CD8-positive, alpha-beta memory T cell (primary cell): Measurements from ENCODE around the gene MTCP1. TPM values are rescaled to one million over a fixed set of nuclear protein-coding genes. Genes with fewer than 3 reads are reported as not detected.

Experiments
- CTCF ChIA-PET: fragments of 350-600 bp; sonication (Branson Sonifier 250); formaldehyde crosslinking; loops from one replicate; lab custom pipeline; 2021; ENCODE audit warnings: antibody characterized with exemption; lab: Charles Lee
- POLR2A ChIA-PET: fragments of 350-600 bp; sonication (Branson Sonifier 250); formaldehyde crosslinking; loops from one replicate; lab custom pipeline; 2021; ENCODE audit warnings: antibody characterized with exemption; lab: Charles Lee
- DNase-seq, 5 donors: peaks; one replicate each; pipeline versions ENCODE4 v3.0.0 to v3.0.0-alpha.2; 2020 to 2022; ENCODE audit warnings: mixed read lengths in 1 of 5
- H3K27ac ChIP-seq: one replicate; pipeline ENCODE4 v1.7.0; 2013; ENCODE audit warnings: low read depth, mild to moderate bottlenecking, low read length, moderate library complexity
- H3K27me3 ChIP-seq: 2 replicates; pipeline ENCODE4 v1.7.0; 2013; ENCODE audit warnings: low read length, mild to moderate bottlenecking; ENCODE audit not compliant: insufficient read depth, poor library complexity, severe bottlenecking
- H3K36me3 ChIP-seq: 2 replicates; pipeline ENCODE4 v1.7.0; 2013; ENCODE audit warnings: mild to moderate bottlenecking, low read length, moderate library complexity; ENCODE audit not compliant: insufficient read depth
- H3K4me1 ChIP-seq: 2 replicates; pipeline ENCODE4 v1.7.0; 2013; ENCODE audit warnings: mild to moderate bottlenecking, low read length, moderate library complexity; ENCODE audit not compliant: insufficient read depth
- H3K4me3 ChIP-seq: 2 replicates; pipeline ENCODE4 v1.7.0; 2013; ENCODE audit warnings: mild to moderate bottlenecking, low read length
- H3K9me3 ChIP-seq: 2 replicates; pipeline ENCODE4 v1.7.0; 2013; ENCODE audit warnings: mild to moderate bottlenecking, low read length
- H3K27ac Mint-ChIP-seq, 8 donors: one replicate each; pipeline ENCODE4 v1.8.0; 2020 to 2021; ENCODE audit warnings: mixed read lengths in 8 of 8, mild to moderate bottlenecking in 6 of 8, inconsistent platforms in 3 of 8, moderate library complexity in 3 of 8
- H3K27me3 Mint-ChIP-seq, 2 donors: one replicate each; pipeline ENCODE4 v1.8.0; 2020 to 2021; ENCODE audit warnings: mixed read lengths in 2 of 2, mild to moderate bottlenecking in 1 of 2, moderate library complexity in 1 of 2
- H3K36me3 Mint-ChIP-seq, 3 donors: one replicate each; pipeline ENCODE4 v1.8.0; 2020 to 2021; ENCODE audit warnings: mixed read lengths in 3 of 3, inconsistent platforms in 1 of 3, mild to moderate bottlenecking in 1 of 3
- H3K4me1 Mint-ChIP-seq, 3 donors: one replicate each; pipeline ENCODE4 v1.8.0; 2020 to 2021; ENCODE audit warnings: mixed read lengths in 3 of 3, inconsistent platforms in 1 of 3, mild to moderate bottlenecking in 1 of 3
- H3K4me3 Mint-ChIP-seq, 7 donors: one replicate each; pipeline ENCODE4 v1.8.0; 2020 to 2021; ENCODE audit warnings: mixed read lengths in 7 of 7, mild to moderate bottlenecking in 6 of 7, moderate library complexity in 4 of 7, inconsistent platforms in 2 of 7
- H3K9me3 Mint-ChIP-seq, 5 donors: one replicate each; pipeline ENCODE4 v1.8.0; 2020 to 2022; ENCODE audit warnings: mixed read lengths in 5 of 5, mild to moderate bottlenecking in 3 of 5, moderate library complexity in 2 of 5, inconsistent platforms in 1 of 5
- polyA plus RNA-seq: library from polyadenylated mRNA; unstranded; fragments of 300-500 nt; fragmentation: Illumina TruSeq; gene quantifications from one replicate; pipeline ENCODE4 v1.2.3, GENCODE V29; 2021
- total RNA-seq, 2 experiments: library from RNA; stranded (reverse); gene quantifications; one replicate each; pipeline ENCODE4 v1.2.3, GENCODE V29; 2021

MTCP1 gene
- total and polyA plus RNA-seq, 3 experiments from 2014 or later = 21.8 to 24.2 (median 22.6) TPM

DNA sequence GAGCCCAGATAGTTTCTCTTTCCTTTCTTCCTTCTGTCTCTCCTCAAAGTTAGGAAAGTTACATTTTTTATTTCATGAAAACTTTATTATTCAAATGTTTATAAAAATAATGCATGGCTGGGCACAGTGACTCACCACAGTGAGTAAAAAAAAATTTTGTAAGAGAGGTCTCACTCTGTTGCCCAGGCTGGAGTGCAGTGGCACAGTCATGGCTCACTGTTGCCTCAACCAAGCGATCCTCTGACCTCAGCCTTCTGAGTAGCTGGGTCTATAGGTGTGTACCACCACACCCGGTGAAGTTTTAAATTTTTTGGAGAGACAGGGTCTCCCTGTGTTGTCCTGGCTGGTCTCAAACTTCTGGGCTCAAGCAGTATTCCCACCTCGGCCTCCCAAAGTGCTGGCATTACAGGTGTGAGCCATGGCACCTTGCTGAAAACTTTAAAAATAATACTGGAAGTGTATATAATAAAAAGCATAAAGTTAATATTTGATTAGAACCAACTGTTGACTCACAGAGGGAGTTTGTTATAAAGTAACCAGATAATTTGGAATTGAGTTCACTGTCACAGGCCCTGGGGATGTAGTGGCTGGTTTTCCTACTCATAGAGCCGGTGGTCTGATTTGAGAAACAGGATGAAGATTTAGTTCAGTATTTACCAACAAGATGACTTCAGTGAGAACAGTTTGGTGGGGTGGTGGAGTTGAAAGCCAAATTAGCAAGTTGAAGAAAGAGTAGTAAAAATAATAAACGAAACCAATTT lies 18.0 kb downstream of the MTCP1 start:
- peak overlapping the region in 4 of 8 donors; percentile 6 to 58 (median 30) for H3K27ac Mint-ChIP-seq
- H3K4me3 Mint-ChIP-seq = no peak overlapping the region
- Histone ChIP-seq H3K27me3 (no peaks in the 10 kb centered on the region), H3K36me3 (no peaks in the 10 kb centered on the region), H3K4me3 (no peak overlapping the region), H3K9me3 (no peaks in the 10 kb centered on the region), H3K4me1 (peaks cover 9% of the 10 kb centered on the region), H3K27ac (no peak overlapping the region)
- H3K9me3 Mint-ChIP-seq = no peaks in the 10 kb centered on the region
- ChIA-PET CTCF (interaction anchor here (1.3 kb wide), 1 partner anchor 73 kb away, joined by 3 read pairs; no protein-coding TSS in a partner anchor), POLR2A (no interaction called here)
- peaks cover 0 to 44% (median 1%) of the 10 kb centered on the region in 3 donors for H3K36me3 Mint-ChIP-seq
- H3K27me3 Mint-ChIP-seq = no peaks in the 10 kb centered on the region
- peaks cover 16 to 35% (median 30%) of the 10 kb centered on the region in 3 donors for H3K4me1 Mint-ChIP-seq
- DNase-seq = no peak

DNA sequence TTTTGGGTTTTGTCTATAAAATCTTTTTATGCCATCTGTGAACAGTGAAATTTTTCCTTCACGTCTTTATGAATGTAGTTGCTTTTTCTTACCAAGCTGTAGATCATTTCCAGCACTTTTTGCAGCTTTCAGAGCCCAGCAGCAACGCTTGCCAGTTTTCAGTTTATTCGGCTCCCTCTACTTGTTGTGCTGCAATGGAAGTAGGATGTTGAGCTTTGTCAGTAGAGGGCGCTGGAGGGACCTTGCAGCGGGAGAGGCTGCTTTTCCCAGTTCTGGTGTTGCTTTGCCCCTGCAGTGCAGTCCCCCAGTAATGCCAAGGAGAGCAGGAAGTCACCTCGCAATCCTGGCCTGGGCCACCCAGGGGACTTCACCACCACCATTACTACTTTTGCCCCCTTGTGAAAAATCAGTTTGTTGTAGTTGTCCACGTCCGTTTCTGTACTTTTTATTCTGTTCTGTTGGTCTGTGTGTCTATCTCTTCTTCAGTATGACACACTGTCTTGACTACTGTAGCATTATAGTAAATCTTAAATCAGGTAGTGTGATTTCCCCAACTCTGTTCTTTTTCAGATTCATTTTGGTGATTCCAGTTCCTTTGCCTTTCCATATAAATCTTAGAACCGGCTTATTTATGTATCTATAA lies 21.8 kb downstream of the MTCP1 start:
- Mint-ChIP-seq H3K27ac (peak overlapping the region in 6 of 8 donors; percentile 2 to 74 (median 34)), H3K36me3 (peaks cover 0 to 66% (median 1%) of the 10 kb centered on the region in 3 donors), H3K4me3 (peak overlapping the region in 1 of 7 donors; percentile 33), H3K9me3 (no peaks in the 10 kb centered on the region), H3K27me3 (peaks cover 0 to 1% of the 10 kb centered on the region in 2 donors), H3K4me1 (peaks cover 5 to 26% (median 11%) of the 10 kb centered on the region in 3 donors)
- DNase-seq = peak; percentile 5 to 58 (median 33)
- H3K36me3 ChIP-seq = no peaks in the 10 kb centered on the region
- CTCF ChIA-PET = interaction anchor here (0.9 kb wide), 2 partner anchors 13 to 17 kb away, joined by 4 read pairs; no protein-coding TSS in a partner anchor
- H3K4me3 ChIP-seq = no peak overlapping the region
- no peaks in the 10 kb centered on the region for H3K9me3 ChIP-seq
- POLR2A ChIA-PET = no interaction called here
- H3K27ac ChIP-seq = no peak overlapping the region
- H3K27me3 ChIP-seq = no peaks in the 10 kb centered on the region
- no peaks in the 10 kb centered on the region for H3K4me1 ChIP-seq

GRCh38 chrX:155046811-155047528 lies 24.0 kb downstream of the MTCP1 start:
- Histone ChIP-seq H3K36me3 (no peaks in the 10 kb centered on the region), H3K9me3 (no peaks in the 10 kb centered on the region), H3K27me3 (no peaks in the 10 kb centered on the region), H3K4me1 (no peaks in the 10 kb centered on the region), H3K4me3 (no peak overlapping the region), H3K27ac (no peak overlapping the region)
- Mint-ChIP-seq H3K27ac (peak overlapping the region in 1 of 8 donors; percentile 10), H3K9me3 (no peaks in the 10 kb centered on the region), H3K36me3 (peaks cover 0 to 59% (median 0%) of the 10 kb centered on the region in 3 donors), H3K4me1 (peaks cover 7 to 29% (median 14%) of the 10 kb centered on the region in 3 donors), H3K27me3 (peaks cover 0 to 1% of the 10 kb centered on the region in 2 donors), H3K4me3 (no peak overlapping the region)
- POLR2A ChIA-PET = no interaction called here
- no peak for DNase-seq
- CTCF ChIA-PET = no interaction called here

DNA sequence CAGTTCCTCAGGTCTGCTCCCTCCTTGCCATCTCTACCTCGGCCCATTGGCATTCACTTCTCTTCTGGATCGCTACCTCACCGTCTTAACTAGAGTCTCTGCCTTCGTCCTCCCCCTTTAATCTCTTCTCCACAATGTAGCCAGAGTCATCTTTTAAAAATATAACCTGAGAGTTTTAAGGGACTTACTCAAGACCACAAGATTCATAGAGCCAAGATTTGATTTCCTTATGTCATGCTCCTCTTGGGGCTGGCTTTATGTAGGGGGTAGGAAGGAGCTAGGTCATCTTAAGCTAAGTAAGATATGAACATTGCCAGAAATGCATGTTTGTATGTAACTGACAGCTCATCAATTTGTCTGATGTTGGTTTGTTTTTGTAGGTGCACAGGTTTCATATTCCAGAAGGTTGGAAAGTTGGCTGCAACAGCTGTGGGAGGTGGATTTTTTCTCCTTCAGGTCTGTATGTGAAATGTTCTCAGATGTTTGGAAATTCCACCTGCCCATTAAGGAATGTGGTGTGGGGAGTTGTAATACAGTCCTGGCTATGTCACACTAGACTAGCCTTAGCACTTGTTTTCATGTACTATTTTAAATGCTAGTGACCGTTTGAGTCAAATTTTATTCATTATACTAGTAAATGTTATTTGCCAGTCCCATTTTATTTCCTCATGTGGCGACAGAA lies 24.7 kb downstream of the MTCP1 start:
- Mint-ChIP-seq H3K27me3 (peaks cover 0 to 1% of the 10 kb centered on the region in 2 donors), H3K9me3 (no peaks in the 10 kb centered on the region), H3K36me3 (peaks cover 0 to 53% (median 0%) of the 10 kb centered on the region in 3 donors), H3K4me3 (no peak overlapping the region), H3K4me1 (peaks cover 7 to 31% (median 14%) of the 10 kb centered on the region in 3 donors), H3K27ac (peak overlapping the region in 1 of 8 donors; percentile 47)
- Histone ChIP-seq H3K9me3 (no peaks in the 10 kb centered on the region), H3K4me3 (no peak overlapping the region), H3K4me1 (no peaks in the 10 kb centered on the region), H3K27ac (no peak overlapping the region), H3K36me3 (no peaks in the 10 kb centered on the region), H3K27me3 (no peaks in the 10 kb centered on the region)
- CTCF ChIA-PET = no interaction called here
- POLR2A ChIA-PET = no interaction called here
- no peak for DNase-seq

GRCh38 chrX:155035688-155036087 lies 35.2 kb downstream of the MTCP1 start:
- H3K27me3 ChIP-seq = no peaks in the 10 kb centered on the region
- ChIA-PET CTCF (no interaction called here), POLR2A (no interaction called here)
- H3K27ac Mint-ChIP-seq = no peak overlapping the region
- DNase-seq = no peak
- H3K4me1 ChIP-seq = no peaks in the 10 kb centered on the region
- no peak overlapping the region for H3K27ac ChIP-seq
- peaks cover 0 to 2% of the 10 kb centered on the region in 2 donors for H3K27me3 Mint-ChIP-seq
- peaks cover 8% of the 10 kb centered on the region for H3K36me3 ChIP-seq
- peaks cover 4 to 55% (median 17%) of the 10 kb centered on the region in 3 donors for H3K36me3 Mint-ChIP-seq
- H3K4me3 ChIP-seq = no peak overlapping the region
- no peak overlapping the region for H3K4me3 Mint-ChIP-seq
- H3K4me1 Mint-ChIP-seq = peaks cover 12 to 45% (median 33%) of the 10 kb centered on the region in 3 donors
- H3K9me3 Mint-ChIP-seq = peaks cover 0 to 5% (median 3%) of the 10 kb centered on the region in 5 donors
- H3K9me3 ChIP-seq = no peaks in the 10 kb centered on the region

DNA sequence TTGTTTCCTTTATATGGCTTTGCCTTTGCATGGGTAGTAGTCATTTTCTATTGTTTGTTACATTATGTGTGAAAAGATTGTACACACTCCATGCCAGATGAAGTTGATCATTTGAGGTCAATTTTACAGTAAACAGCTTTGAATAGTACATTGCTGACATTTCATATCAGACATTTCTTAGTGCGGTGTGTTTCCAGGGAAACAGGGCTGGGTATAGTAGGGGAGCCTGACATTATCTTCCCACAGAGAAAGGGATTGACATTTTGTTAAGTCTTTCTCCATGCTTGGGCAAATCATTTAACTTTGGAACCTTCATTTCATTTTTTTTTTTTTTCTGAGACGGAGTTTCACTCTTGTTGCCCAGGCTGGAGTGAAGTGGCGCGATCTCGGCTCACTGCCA lies 39.3 kb downstream of the MTCP1 start:
- no peak overlapping the region for H3K4me3 ChIP-seq
- DNase-seq = no peak
- Mint-ChIP-seq H3K4me3 (no peak overlapping the region), H3K27ac (peak overlapping the region in 1 of 8 donors; percentile 5), H3K36me3 (peaks cover 4 to 34% (median 13%) of the 10 kb centered on the region in 3 donors), H3K4me1 (peaks cover 20 to 43% (median 21%) of the 10 kb centered on the region in 3 donors), H3K27me3 (peaks cover 0 to 6% of the 10 kb centered on the region in 2 donors), H3K9me3 (peaks cover 0 to 5% (median 3%) of the 10 kb centered on the region in 5 donors)
- no peak overlapping the region for H3K27ac ChIP-seq
- H3K36me3 ChIP-seq = peaks cover 8% of the 10 kb centered on the region
- ChIA-PET CTCF (no interaction called here), POLR2A (no interaction called here)
- H3K9me3 ChIP-seq = no peaks in the 10 kb centered on the region
- no peaks in the 10 kb centered on the region for H3K27me3 ChIP-seq
- peaks cover 14% of the 10 kb centered on the region for H3K4me1 ChIP-seq

GRCh38 chrX:155028877-155029291 lies 42.1 kb downstream of the MTCP1 start:
- Histone ChIP-seq H3K4me1 (peaks cover 14% of the 10 kb centered on the region), H3K9me3 (no peaks in the 10 kb centered on the region), H3K4me3 (no peak overlapping the region), H3K36me3 (no peaks in the 10 kb centered on the region), H3K27ac (peak overlapping the region; percentile 90), H3K27me3 (no peaks in the 10 kb centered on the region)
- H3K9me3 Mint-ChIP-seq = no peaks in the 10 kb centered on the region
- ChIA-PET CTCF (interaction anchor here (1.4 kb wide), 1 partner anchor 42 kb away, joined by 3 read pairs; no protein-coding TSS in a partner anchor), POLR2A (no interaction called here)
- H3K27ac Mint-ChIP-seq = peak overlapping the region in 7 of 8 donors; percentile 37 to 98 (median 97)
- H3K27me3 Mint-ChIP-seq = peaks cover 0 to 6% of the 10 kb centered on the region in 2 donors
- DNase-seq = no peak
- H3K4me1 Mint-ChIP-seq = peaks cover 20 to 41% (median 21%) of the 10 kb centered on the region in 3 donors
- peak overlapping the region in 5 of 7 donors; percentile 2 to 98 (median 22) for H3K4me3 Mint-ChIP-seq
- peaks cover 0 to 10% (median 0%) of the 10 kb centered on the region in 3 donors for H3K36me3 Mint-ChIP-seq
